NCI-H1105 (cell line): Measurements from ENCODE around the gene EMILIN3.
"Not testable (repeated sequence)": the region's sequence is repeated elsewhere in the genome, so short reads cannot be mapped to it uniquely, and the experiment has no call there.

ENCODE experiments used
- DNase-seq: peaks from one replicate; lab custom pipeline; 2025; lab: John Stamatoyannopoulos, UW

EMILIN3 gene

DNA sequence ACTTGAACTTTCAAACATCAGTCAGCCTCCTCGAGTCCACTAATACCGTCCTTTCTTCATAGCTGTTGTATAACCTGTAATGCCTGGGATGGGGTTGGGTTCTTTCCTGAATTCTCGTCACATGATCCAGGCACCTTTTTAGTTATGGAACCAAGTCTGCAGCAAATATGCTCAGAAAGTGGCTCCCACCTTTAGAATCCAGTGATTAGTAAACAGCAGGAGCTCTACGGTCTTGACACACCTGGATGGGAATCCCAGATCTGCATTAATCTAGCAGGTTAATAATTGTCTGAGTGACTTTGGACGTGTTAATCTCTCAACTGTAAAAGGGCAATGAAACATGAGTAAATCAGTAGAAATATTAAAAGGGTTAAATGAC is 48.4 kb downstream of the EMILIN3 start:
- no peak for DNase-seq

DNA sequence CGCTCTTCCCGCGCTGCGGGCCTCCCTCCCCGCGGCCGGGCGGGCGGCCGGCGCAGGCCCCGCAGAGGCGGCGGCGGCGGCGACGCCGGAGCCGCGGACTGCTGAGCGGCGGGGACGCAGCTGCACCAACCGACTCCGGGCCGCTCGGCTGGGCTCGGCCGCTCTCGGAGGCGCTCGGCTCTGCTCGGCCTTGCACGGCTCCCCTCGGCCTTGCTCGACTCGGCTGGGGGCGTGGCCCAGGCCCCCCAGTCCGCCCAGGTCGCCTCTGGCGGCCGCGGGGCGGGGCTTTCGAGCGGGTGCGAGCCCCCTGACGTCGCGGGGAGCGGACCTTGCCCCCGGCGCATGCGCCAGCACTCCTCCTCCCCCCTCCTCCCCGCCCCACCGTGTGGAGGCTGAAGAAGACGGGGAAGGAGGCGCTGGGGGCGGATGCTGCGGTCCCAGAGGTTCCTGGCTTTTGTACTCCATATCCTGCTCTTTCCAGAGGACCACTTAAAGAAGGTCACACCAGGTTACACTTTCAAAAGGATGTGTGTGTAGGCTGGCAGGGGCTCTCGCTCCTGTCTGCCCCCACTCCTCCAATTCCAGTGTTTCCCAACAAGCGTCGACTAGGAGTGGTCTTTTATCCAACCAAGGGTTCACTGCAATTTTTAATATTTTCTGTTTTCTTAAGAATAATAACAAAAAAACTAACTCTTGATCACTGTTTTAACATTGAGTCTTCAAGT is 48.9 kb downstream of the EMILIN3 start, which contains the start of gene ZHX3:
Gene ZHX3, minus strand, starts transcription at position 186 of the 725 bp plus-strand sequence. CDS start 112,815 bp downstream, outside the sequence.
- DNase-seq = peak; percentile 98

DNA sequence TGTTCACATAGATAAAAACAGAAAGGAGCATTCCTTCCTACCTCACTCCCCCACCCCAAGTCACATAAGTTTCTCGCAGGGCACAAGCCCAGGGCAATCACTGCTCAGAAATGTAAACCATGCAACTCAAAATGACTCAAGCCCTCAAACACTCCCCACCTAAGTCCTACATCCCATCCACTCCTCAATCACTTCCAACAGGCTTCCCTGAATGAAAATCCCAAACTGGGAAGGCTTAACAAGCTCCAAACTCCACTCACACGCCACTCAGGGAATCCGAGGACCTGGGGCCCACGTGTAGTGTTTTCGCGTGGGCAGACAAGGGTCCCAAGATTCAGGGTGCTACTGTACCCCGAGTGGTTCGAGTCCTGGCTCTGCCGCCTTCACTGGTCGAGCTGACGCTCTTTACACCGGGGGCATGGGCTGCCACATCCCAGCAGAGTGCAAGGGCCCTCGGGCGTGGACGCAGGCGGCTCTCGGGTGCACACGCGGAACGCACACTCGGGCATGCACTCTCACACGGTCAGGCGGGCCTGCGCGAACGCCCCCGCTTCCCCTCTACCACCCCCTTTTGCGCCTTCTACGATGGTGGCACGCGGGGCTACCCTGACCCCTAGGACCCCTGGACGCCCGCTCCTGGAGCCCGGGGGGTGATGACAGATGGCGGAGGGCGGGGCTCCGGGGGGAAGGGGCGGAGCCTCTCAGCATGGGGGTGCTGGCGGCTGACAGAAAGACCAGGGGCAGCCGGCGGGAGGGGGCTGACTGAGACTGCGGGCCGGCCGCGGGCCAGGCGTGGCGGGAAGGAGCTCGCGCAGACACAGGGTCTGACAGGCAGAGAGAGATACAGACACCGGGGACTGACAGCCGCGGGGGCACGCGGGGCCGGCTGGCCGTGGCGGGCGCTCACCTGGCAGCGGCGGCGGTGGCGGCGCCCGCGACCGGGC is 49.7 kb downstream of the EMILIN3 start:
- DNase-seq = peak; percentile 54

DNA sequence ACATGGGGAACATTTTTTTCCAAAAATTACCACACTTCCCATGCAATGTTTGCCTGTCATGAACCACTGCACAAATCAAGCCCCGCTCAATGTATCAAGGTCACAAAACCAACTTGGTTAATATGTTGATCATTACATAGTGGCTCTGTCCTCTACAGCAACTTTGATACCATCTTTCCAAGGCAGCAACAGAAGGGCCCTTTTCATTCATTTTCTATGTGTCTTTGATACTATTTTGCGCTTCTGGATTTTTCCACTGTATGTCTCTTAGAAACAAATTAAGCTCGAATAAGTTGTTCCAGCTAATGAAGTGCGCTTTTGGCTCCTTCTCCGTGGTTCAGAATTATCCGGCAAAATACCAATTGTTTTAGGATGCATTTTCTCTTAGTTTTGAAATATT is 50.6 kb downstream of the EMILIN3 start:
- DNase-seq = no peak

DNA sequence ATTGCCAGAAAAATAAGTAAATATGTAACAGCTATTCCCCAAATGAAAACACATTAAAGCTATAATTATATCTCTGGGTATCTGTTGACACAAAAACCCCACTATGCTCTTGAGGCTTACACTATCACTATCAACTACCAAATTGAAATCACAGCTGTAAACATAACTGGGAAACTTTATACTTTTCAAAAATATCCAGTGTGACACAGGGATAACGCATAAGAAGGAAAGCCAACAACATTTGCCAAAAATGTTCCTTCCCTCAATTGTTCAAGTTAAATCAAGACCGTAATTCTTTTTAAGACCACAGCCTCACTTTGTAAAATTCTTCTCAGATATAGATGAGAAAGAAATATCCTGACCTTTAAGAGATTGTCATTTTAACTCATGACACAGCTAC is 52.2 kb downstream of the EMILIN3 start:
- no peak for DNase-seq

DNA sequence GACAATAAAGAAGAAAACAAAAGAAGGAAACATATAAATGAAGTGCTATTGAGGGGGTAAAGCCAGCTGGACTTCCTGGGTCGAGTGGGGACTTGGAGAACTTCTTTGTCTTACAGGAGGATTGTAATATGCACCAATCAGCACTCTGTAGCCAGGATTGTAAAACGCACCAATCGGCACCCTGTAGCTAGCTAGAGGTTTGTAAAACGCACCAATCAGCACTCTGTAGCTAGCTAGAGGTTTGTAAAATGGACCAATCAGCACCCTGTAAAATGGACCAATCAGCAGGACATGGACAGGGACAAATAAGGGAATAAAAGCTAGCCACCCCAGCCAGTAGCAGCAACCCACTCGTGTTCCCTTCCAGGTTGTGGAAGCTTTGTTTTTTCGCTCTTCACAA is 54.6 kb downstream of the EMILIN3 start:
- not testable (repeated sequence) for DNase-seq
